HepG2 (cell line): ENCODE results near the gene ALOXE3. TPM values are rescaled to one million over a fixed set of nuclear protein-coding genes. Genes with fewer than 3 reads are reported as not detected.

ENCODE experiments used
- CBX5 ChIP-seq: sonication (generic); formaldehyde crosslinking; IDR thresholded peaks from 2 replicates; pipeline ENCODE4 v1.4.0; 2020; ENCODE audit warnings: missing genetic modification reagents, borderline replicate concordance
- CEBPB ChIP-seq: IDR thresholded peaks from 2 replicates; pipeline ENCODE4 v1.6.1; 2011; ENCODE audit warnings: low read depth, low read length, improper control_type of control experiment, borderline replicate concordance
- CHD4 ChIP-seq: fragments of 200-600 bp; sonication (generic); IDR thresholded peaks from 2 replicates; pipeline ENCODE4 v1.7.0; 2017; ENCODE audit warnings: mild to moderate bottlenecking, low read length, borderline replicate concordance
- KLF16 ChIP-seq, 2 experiments: sonication (generic) in 1 of 2; formaldehyde crosslinking in 1 of 2; IDR thresholded peaks; 2 replicates each; pipeline versions ENCODE4 v1.6.1 to v1.8.0; 2016 to 2023; ENCODE audit warnings: missing genetic modification reagents in 2 of 2, missing compliant biosample characterization in 1 of 2
- MYC ChIP-seq: sonication (generic); formaldehyde crosslinking; IDR thresholded peaks from 2 replicates; pipeline ENCODE4 v1.9.0; 2021; ENCODE audit warnings: missing genetic modification reagents, borderline replicate concordance
- NFAT5 ChIP-seq: sonication (generic); formaldehyde crosslinking; IDR thresholded peaks from 2 replicates; pipeline ENCODE4 v1.4.0; 2020; ENCODE audit warnings: missing genetic modification reagents
- NFIC ChIP-seq: IDR thresholded peaks from 2 replicates; pipeline ENCODE4 v1.6.1; 2012; ENCODE audit warnings: mild to moderate bottlenecking, low read length, inconsistent platforms
- RXRA ChIP-seq: sonication (generic); formaldehyde crosslinking; IDR thresholded peaks from 2 replicates; pipeline ENCODE4 v1.5.1; 2020; ENCODE audit warnings: missing genetic modification reagents
- TAF1 ChIP-seq: sonication (generic); formaldehyde crosslinking; IDR thresholded peaks from 2 replicates; pipeline ENCODE4 v1.4.0; 2020; ENCODE audit warnings: missing genetic modification reagents
- ZBTB1 ChIP-seq: sonication (generic); formaldehyde crosslinking; IDR thresholded peaks from 2 replicates; pipeline ENCODE4 v1.4.0; 2020; ENCODE audit warnings: missing genetic modification reagents, borderline replicate concordance
- ZC3H13 ChIP-seq: sonication (generic); formaldehyde crosslinking; IDR thresholded peaks from 2 replicates; pipeline ENCODE4 v1.8.1; 2023; ENCODE audit warnings: mild to moderate bottlenecking, missing genetic modification reagents, moderate library complexity
- ZNF33B ChIP-seq: sonication (generic); formaldehyde crosslinking; IDR thresholded peaks from 2 replicates; pipeline ENCODE4 v1.5.1; 2020; ENCODE audit warnings: mild to moderate bottlenecking, missing genetic modification reagents
- ZNF407 ChIP-seq: sonication (generic); formaldehyde crosslinking; IDR thresholded peaks from one replicate; pipeline ENCODE4 v1.5.1; 2020; ENCODE audit warnings: mild to moderate bottlenecking, missing genetic modification reagents; ENCODE audit errors: not compliant biosample characterization
- ZNF430 ChIP-seq: sonication (generic); formaldehyde crosslinking; IDR thresholded peaks from 2 replicates; pipeline ENCODE4 v1.9.0; 2021; ENCODE audit warnings: mild to moderate bottlenecking, missing genetic modification reagents
- ZNF75D ChIP-seq: sonication (generic); formaldehyde crosslinking; IDR thresholded peaks from 2 replicates; pipeline ENCODE4 v1.8.1; 2023; ENCODE audit warnings: missing genetic modification reagents, mild to moderate bottlenecking, borderline replicate concordance
- ZNF788 ChIP-seq: sonication (generic); formaldehyde crosslinking; IDR thresholded peaks from 2 replicates; pipeline ENCODE4 v1.5.0; 2020; ENCODE audit warnings: mild to moderate bottlenecking, missing genetic modification reagents, borderline replicate concordance
- polyA plus RNA-seq, 8 experiments: library from polyadenylated mRNA; depleted of rRNA in 3 of 8; stranded (reverse) in 7 of 8; unstranded in 1 of 8; fragments of >200 nt; fragmentation: Illumina TruSeq in 4 of 8; extraction: Trizol in 4 of 8; gene quantifications; 2 replicates each; pipeline versions ENCODE4 v1.2.1 to v1.2.3, GENCODE V29; 2011 to 2016; ENCODE audit warnings: low read depth in 4 of 8, missing spikeins in 1 of 8, mixed read lengths in 1 of 8; ENCODE audit not compliant: insufficient read depth in 1 of 8
- total RNA-seq, 5 experiments: library from RNA; depleted of rRNA; stranded (reverse); fragments of >200 nt; fragmentation: Illumina TruSeq; extraction: Trizol; gene quantifications; 2 replicates each; pipeline ENCODE4 v1.2.3, GENCODE V29; 2016; ENCODE audit warnings: low read depth in 1 of 5

ALOXE3 gene
- total and polyA plus RNA-seq, 2 of the 13 experiments (the other 11 are each of a cell fraction or from before 2014, with no cell fraction given), result 0.07 TPM; not detected in 1

- TF ChIP-seq NFAT5 (no peak), CHD4 (no peak), ZNF75D (CRISPR knock-in tag) (no peak), CEBPB (peak; percentile 87), TAF1 (CRISPR knock-in tag) (peak; percentile 74), NFIC (no peak), RXRA (CRISPR knock-in tag) (peak; percentile 65), ZC3H13 (CRISPR knock-in tag) (no peak), ZNF33B (CRISPR knock-in tag) (no peak), ZBTB1 (CRISPR knock-in tag) (no peak; the same call in 1 of the 2 replicates), MYC (CRISPR knock-in tag) (no peak; the same call in 1 of the 2 replicates), ZNF788 (no peak), KLF16 (CRISPR knock-in tag; IDR thresholded peaks at IDR 0.05) (peak in 1 of 2 experiments; percentile 46; a peak in 1 of 4 replicates), ZNF430 (CRISPR knock-in tag) (peak; percentile 72; the same call in 1 of the 2 replicates), CBX5 (CRISPR knock-in tag) (no peak), ZNF407 (CRISPR knock-in tag) (no peak)
Measured at GRCh38 chr17:8152112-8152775, 33.9 kb upstream of the ALOXE3 start, which contains the start of gene PER1 (continued).
